T-helper 9 cell (primary cell): Measurements from ENCODE around the gene GRID1.

Experiments
- DNase-seq: peaks from one replicate; pipeline ENCODE4 v3.0.0-alpha.2; 2020

Gene GRID1

DNA sequence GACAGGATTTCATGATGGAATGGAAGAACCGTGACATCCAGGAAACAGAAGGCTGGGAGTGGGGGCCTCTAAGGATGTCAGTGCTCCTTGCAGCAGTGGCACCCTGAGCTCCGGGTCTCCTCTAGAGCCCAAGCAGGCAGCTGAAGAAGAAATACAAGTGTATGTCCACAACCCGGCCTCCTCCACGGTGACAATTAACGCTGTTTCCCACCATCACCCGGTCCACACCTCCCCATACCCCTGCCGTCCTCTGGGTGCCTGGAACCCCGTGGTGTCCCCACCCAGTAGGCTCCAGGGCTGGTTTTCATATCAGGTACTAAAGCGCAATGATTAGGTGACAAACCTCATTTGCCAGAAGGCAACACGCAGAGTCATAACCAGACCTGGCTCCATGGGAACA lies 30.3 kb downstream of the GRID1 start:
- DNase-seq: no peak

DNA sequence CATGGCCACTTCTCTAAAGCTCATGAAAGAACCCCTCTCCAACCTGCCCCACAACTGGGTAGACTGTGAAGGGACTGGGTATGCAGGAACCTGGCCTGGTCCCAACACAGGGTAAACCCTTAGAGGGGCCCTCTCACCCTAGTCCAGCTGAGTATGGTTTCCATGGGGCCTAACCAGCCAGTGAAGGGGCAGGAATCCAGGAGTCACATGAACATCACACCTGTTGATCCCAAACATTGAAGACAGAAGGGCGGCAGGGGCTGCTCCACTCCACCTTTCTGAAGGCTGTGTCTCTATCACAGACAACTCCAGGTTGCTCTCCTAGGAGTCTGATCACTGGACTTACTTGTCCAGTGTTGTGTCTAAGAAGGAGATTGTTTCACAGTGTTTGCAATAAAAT lies 30.8 kb downstream of the GRID1 start:
- DNase-seq: no peak

- DNase-seq: no peak
Observed at GRCh38 chr10:86335257-86335656, 31.3 kb downstream of the GRID1 start.

- no peak for DNase-seq
Observed at GRCh38 chr10:86334488-86335085, 32.0 kb downstream of the GRID1 start.

DNA sequence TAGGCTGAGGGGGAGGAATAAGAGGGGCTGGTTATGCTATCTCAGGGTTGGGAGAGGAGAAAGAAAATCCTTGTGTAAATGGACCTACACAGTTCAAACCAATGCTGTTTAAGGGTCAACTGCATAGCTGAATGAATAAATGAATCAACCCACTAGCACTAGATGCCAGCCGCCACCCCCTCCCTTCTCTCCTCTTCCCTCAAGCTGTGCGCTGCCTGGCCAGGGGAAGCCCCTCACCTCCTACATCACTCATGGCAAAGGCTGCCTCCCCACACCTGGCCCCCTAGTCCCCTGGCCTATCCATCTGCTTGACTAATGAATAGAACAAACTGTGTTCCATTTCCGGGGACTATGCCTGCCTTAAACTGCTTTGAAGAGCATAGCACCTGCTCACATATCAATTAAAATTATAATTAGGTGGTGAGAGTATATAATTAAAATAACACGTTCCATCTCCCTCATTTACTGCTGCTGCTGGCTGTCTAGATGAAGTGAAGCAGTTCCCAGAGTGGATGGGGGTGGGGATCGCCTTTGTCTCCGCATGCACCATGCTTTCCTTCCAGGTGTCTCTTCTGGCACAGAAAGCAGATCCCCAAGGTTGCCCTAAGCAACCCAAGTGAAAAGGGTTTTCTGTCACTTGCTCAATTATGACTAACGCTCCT lies 32.6 kb downstream of the GRID1 start:
- no peak for DNase-seq

- DNase-seq: no peak
Observed at GRCh38 chr10:86331861-86332260, 34.7 kb downstream of the GRID1 start.

GRCh38 chr10:86330778-86331763 lies 35.5 kb downstream of the GRID1 start:
- DNase-seq: no peak

- no peak for DNase-seq
Observed at GRCh38 chr10:86329896-86330680, 36.5 kb downstream of the GRID1 start.

GRCh38 chr10:86329093-86329710 lies 37.4 kb downstream of the GRID1 start:
- no peak for DNase-seq

DNA sequence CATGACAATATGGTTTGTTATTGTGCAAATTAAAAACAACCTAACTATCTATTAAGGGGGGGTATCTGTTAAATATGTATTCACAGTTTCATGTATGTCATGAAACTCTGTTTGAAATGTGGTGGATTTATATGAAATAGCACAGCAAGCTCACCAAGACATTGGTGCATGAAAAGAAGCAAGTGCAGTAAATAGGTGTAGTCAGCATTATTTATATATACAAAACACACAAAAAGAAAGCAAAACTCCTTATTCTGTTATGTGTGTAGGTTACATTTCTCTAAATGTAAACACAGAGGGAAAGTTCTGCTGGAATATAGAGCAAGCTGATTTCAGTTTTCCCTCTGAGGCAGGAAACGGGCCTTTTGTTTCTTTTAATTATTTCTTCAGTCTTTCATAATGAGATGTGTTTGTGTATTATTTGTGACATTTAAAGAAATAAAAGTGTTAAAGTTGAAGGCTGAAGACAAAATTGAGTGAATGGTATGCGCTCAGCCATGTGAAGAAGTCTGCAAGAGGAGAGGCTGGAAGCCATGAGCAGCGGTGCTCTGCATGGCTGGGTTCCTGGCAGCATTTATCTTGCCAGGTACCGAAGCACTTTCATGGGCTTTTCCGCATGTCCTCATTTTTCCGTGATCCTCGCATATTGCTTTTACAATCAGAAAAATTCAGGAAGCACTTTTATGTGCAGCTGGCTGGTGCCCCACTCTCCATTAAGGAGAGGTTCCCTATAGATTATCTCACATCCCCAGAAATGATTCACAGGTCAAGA lies 38.5 kb downstream of the GRID1 start:
- no peak for DNase-seq

GRCh38 chr10:86325158-86325557 lies 41.4 kb downstream of the GRID1 start:
- no peak for DNase-seq

GRCh38 chr10:86321568-86321967 lies 45.0 kb downstream of the GRID1 start:
- DNase-seq: no peak

- no peak for DNase-seq
Observed at GRCh38 chr10:86319676-86320075, 46.9 kb downstream of the GRID1 start.

DNA sequence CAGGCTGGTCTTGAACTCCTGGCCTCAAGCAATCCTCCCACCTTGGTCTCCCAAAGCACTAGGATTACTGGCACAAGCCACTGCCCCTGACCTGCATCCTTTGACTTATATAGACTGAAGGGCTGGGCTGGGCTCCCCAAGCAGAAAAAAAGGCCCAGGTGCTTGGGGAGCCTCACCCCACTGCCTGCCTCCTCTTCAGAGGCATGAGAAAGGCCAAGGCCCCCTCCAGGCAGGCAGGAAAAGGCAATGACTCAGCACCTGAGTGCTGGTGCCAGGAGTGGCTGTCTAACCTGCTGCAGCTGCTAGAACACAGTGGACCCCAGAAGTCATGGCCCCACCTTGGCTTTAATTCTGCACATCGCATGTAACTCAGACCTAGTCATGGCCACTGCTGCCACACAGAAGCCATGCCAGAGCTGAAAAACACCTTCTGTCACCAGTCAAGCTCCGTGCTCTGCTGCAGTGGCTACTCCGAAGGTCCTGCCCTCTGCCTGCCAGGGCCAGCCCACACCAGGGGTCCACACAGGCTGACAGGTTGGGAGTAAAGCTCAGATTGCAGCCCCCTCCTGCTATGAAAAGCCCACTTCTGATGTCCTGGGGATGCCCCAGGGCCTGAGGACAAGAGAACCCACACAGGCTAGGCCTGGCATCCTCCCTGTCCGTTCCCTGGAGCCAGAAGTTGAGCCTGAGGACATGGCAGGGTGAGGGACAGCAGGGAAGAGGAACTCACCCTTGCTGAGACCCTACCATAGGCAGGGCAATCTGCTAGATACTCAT lies 48.5 kb downstream of the GRID1 start:
- DNase-seq: no peak

DNA sequence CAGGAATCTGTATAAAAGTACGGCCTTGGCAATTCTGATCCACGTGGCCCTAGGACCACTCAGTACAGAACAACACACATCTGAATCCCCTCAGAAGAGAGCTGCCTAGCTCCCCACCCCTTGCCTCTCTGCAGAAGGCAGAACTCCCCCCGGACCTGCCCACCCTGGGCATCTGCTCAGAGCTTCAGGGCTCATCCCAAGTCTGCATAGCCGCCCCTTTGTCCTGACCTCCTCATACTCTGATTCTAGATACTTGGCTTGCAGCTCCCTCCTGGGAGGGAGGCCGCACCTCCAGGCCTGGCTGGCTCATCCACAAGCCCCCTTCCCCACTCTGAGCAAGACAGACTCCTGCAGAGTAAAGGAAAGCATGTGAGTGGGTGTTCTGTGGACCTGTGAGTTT lies 49.6 kb downstream of the GRID1 start:
- DNase-seq: no peak

DNA sequence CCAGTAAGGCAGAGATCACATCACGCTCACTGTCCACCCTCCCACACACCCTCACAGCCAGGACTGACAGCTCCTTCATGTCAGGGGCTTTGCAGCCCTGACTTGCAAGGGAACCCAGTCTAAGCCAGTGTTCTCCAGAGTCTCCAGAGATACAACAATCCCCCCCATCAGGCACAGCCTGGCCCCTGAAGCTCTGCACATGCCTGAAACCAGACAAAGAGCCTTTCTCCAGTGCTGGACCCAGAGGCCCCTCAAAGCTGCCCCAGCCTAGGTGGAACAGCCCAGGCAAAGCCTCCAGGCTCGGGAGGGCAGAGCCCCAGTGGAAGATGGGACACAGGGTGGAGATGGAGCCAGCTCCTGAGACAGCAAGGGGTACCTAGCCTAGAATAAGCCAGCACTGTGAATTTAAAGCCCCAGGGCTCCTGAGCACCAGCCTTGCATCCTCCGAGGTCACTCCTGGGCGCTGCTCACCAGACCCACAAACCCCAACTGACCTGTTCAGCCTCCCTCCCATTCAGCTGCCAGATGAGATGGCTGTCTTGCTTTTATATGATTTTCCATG lies 50.2 kb downstream of the GRID1 start:
- no peak for DNase-seq

- DNase-seq: no peak
Observed at GRCh38 chr10:86315549-86315942, 51.0 kb downstream of the GRID1 start.

DNA sequence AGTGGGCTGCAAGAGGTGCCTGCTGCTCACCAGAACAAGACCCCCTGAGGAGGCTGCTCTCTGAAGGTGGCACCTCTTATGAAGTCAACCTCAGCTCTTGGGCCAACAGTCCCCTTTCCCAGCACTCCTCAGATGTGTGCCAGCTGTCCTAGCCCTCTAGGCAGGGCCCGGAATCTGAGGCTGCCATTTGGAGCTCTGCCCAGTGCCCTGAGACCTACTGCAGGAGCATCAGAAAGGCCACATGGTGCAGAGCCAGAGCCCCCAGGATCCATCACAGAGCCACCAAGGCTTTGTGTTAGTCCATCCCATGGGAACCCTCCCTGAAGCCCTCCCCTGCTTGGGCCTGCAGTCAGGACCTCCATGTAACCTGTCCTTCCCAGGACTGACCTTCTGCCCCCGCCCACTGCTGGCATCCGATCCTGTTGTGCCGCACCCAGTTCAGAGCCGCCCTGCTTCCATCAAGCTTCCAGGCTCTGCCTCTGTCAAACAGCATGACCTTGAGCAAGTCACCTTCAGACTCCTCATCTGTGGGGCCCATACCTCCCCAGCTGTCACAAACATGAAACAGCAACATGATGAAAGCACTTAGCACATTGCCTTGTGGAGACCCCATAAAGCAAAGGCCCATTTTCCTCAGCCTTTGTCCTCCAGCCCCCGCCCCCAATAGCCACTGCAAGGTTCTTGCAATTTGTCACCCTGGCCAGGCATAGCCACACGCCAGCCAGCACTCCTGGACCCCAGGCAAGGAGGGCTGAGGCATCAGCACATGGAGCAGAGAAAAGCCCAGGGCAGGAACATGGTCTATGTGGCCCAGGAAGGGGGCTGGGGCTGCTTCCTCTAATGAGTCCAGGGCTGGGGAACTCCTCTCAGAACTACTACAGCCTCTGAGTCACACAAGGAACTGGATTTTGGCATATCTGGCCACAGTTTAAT lies 51.7 kb downstream of the GRID1 start:
- DNase-seq: no peak

GRCh38 chr10:86313621-86314041 lies 53.0 kb downstream of the GRID1 start:
- no peak for DNase-seq
